Epithelial cell of umbilical artery (primary cell): Measurements from ENCODE around the gene ALOX5AP. TPM values are rescaled to one million over a fixed set of nuclear protein-coding genes. Genes with fewer than 3 reads are reported as not detected.

ENCODE experiments used
- total RNA-seq: library from RNA; depleted of rRNA; stranded (reverse); fragments of >200 nt; gene quantifications from 2 replicates; pipeline ENCODE4 v1.2.3, GENCODE V29; 2014

ALOX5AP gene
- not detected in 2 replicates for total RNA-seq

DNA sequence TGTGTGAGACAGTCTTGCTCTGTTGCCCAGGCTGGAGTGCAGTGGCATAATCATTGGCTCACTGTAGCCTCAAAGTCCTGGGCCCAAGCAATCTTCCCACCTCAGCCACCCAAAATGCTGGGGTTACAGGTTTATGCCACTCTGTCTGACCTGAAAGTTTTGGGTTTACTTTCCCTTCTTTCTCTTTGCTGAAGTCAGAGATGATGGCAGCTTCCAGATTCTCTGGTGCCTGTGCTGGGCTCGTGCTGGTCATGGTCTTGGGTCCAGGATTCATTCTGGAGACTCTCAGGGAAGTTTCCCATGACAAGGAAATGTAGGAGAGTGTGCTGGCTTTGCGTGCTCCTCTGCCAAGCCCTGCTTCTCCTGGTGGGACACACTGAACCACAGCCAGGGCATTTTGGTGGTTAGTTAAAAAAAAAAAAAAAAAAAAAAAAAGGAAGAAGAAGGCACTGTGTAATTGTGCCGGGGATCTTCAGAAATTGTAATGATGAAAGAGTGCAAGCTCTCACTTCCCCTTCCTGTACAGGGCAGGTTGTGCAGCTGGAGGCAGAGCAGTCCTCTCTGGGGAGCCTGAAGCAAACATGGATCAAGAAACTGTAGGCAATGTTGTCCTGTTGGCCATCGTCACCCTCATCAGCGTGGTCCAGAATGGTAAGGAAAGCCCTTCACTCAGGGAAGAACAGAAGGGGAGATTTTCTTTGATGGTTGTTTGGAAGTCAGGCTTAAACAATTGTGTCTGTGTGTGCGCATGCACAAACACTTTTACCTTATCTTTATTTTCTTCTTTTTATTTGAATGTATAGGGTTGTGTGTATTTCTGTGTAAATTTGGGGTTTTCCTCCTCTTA is at the start of gene ALOX5AP:
Gene ALOX5AP (plus strand): TSS at position 519 of the 847 bp plus-strand sequence. CDS start 63 bp downstream, at position 582.

Other genes starting within 250 kb of the ALOX5AP start
- gene USPL1, start 117.6 kb upstream of the ALOX5AP start, total RNA-seq: 24.4 and 24.6 TPM in 2 replicates
- 29.6 and 90.3 TPM in 2 replicates for gene MEDAG, start 170.7 kb downstream of the ALOX5AP start, total RNA-seq
- not detected in 2 replicates for gene TEX26, start 197.1 kb downstream of the ALOX5AP start, total RNA-seq